Glomerular visceral epithelial cell (primary cell): ENCODE results near the gene CCDC187.

ENCODE experiments used
- DNase-seq: peaks from one replicate; pipeline ENCODE4 v3.0.0-alpha.2; 2016; ENCODE audit errors: extremely low spot score

The CCDC187 gene

DNA sequence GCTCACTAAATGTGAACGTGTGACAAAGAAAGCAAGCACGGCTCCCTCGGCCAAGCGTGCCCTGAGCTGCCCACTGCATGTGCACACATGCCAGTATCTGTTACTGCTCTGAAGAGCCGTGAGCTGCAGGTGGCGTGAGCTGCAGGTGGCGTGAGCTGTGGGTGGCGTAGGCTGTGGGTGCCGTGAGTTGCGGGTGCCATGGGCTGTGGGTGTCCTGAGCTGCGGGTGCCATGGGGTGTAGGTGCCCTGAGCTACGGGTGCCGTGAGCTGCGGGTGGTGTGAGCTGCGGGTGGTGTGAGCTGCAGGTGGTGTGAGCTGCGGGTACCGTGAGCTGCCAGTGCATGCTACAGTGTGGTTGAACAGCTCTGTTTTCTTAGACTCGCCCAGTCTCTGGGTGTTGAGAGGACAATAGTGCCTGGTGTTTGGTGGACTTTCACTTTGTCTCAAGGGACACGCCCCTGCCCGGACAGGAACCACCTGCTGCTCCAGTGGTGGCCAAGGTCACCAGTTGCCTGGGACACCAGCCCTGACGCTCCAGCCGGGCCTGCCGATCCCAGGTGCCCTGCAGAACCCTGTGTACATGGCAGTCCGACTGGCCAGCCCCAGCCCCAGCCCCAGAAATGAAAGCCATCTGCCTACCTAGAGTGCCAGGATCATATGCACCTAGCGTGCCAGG lies 6.7 kb downstream of the CCDC187 start:
- no peak for DNase-seq

DNA sequence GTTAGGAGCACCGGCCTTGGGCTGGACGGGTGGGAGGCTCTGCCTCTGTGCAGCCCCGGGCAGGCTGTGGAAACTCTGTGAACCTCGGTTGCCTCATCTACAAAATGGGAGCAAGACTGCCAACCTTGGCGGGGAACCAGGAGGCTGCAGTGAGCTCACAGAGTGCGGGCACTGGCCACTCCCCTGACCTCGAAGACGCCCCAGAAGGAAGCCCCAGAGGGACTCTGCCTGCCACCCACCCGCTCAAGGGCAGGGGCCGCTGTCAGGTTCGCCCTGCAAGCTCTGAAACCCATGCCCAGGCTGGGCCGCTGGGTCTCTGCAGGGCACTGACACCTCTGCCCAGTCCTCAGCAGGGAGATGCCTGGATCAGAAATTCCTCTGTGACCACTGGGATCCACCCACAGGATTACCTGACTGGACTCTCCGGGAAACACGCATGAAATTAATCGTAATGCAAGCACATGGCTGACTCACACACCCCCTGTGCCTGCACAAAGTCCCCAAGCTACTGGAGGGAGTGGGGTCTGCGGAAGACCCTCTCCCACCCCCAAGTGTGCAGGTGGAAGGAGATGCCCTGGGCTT lies 7.4 kb downstream of the CCDC187 start:
- DNase-seq: peak; percentile 16

DNA sequence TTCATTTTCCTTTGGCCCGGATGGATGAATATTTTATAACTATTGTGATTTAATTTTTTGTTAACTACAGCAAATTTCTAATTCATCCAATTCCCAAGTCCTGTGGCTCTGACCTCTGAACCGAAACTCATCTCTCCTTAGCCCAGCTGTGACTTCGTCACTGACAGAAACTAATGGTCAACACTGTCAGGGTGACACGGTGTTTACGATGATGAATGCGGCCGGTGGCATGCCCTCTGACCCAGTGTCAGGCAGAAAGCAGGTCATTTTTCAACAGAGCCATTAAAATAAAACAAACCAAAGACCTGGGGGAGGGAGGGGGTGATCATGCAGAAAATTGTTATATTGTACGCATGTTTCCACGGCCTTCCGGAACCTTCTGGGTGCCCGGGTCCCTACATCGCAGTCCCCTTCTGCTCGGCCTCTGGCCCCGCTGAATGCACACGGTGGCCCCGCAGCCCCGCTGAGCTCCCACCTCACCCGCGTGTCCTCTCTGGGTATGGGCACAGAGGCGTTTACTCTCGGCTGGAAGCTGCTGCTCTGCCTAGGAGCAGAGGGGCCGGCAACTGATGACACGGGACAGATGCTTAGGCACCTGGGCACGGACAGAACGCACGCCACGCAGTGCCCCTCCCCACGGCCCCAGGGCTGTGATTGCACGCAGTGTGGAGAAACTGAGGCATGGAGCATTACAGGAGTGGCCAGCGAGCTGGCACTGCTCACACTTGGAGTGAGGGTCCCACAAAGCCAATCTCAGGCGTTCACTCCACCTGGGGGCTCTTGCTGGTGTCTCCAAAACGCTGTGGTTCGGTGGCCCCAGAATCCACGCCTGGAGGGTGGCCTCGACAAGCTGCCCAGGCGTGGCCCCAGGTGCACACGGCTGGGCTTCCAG lies 8.1 kb downstream of the CCDC187 start:
- no peak for DNase-seq

DNA sequence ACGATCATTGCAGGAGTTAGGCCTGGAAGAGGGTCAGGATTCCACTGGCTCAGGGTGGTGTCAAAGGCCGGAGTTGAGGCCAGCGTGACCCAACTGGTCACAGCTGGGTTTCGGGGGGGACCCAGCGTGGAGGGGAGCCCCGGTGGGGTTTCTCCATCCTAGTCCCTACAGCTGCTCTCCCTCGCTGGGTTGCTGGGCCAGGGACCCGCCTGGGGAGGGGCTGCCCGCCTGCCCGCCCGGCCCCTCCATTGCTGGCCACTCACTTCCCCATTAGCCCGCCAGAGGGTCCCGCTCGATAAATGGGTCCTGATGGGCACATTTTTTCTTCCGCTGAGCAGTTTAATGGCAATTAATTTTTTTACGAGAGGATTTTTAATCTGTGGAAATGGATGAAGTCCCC lies 8.8 kb downstream of the CCDC187 start:
- DNase-seq: no peak

DNA sequence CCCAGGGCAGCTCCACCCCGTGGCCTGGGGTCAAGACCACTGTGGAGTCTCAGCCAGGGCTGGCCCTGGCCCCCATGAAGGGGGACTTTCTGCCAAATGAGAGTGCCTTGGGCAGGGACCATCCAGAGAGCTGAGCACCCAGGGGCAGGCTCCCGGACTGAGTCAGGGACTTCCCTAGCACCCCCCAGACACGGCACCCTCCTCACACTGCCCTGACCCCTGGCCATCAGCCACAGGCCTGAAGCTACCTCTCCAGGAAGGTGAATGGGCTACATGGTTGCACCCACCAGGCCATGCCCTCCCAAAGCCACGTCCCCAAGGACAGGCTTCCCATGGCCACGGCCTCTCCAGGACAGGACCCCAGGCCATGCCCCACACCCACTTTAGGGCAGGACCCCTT lies 9.5 kb downstream of the CCDC187 start:
- no peak for DNase-seq

DNA sequence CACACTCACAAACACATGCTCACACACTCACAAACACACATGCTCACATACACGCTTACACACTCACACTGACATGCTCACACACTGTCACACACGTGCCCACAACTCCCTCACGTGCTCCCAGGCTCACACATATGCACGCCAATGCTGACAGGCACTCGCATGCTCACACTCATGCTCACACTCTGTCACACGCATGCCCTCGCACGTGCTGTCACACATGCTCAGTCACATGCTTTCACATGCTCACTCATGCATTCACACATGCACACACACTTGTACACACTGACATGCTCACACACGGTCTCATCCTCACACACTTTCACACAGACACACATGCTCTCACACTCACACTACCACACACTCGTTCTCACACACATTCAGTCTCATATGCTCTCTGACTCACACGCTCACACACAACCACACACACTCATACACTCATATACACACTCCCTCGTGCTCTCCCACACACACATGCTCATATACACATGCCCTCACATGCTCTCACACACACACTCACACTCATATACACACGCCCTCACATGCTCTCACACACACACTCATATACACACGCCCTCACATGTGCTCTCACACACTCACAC lies 10.3 kb downstream of the CCDC187 start:
- DNase-seq: no peak

DNA sequence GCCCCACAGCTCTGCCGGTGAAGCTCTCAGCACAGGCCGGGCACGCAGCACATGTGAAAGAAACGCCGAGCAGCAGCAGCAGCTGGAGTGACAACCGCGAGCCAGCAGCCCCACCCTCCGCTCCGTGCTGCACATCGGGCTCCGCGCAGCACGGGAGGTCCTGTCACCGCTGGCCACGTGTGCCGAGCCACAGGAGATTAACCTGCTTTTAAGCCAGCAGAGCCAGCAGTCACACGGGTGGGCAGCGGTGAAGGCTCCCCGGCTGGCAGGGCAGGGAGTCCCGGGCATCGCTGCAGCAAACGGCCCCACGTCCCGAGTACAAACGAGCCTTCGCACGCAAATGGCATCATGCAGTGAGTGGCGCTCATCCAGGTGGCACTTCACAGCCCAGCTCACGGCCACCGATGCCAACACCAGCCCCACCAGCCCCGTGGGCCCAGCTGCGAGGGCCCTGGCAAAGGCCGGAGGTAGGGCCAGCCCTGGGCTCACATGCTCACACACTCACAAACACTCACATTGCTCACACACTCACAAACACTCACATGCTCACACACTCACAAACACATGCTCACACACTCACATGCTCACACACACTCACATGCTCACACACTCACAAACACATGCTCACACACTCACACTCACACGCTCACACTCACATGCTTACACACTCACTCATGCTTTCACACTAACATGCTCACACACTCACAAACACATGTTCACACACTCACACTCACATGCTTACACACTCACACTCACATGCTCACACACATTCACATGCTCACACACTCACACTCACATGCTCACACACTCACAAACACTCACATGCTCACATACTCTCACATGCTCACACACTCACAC lies 11.1 kb downstream of the CCDC187 start:
- DNase-seq: no peak

DNA sequence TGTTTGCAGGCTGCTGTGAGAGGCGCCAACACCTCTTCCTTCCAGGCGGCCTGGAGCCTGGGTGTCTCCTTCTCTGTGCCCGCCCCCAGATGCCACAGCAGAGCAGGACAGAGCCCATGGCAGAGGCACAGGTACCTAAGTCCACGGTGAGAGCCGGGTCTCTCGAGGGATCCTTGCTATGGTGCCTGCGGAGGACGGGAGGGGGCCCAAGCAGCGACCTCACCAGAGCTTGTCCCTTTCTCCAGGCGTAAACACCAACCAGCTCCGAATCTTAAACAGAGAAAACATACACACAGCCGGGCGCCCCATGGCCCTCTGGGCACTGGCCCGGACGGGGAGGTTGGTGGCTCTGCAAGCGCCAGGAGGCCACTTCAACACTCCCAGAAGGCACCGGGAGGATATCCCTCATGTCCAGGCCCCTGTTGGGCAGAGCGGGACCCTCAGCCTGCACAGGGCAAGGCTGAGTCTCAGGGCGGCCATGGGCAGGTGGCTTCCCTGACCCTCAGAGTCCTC lies 11.8 kb downstream of the CCDC187 start:
- DNase-seq: no peak

DNA sequence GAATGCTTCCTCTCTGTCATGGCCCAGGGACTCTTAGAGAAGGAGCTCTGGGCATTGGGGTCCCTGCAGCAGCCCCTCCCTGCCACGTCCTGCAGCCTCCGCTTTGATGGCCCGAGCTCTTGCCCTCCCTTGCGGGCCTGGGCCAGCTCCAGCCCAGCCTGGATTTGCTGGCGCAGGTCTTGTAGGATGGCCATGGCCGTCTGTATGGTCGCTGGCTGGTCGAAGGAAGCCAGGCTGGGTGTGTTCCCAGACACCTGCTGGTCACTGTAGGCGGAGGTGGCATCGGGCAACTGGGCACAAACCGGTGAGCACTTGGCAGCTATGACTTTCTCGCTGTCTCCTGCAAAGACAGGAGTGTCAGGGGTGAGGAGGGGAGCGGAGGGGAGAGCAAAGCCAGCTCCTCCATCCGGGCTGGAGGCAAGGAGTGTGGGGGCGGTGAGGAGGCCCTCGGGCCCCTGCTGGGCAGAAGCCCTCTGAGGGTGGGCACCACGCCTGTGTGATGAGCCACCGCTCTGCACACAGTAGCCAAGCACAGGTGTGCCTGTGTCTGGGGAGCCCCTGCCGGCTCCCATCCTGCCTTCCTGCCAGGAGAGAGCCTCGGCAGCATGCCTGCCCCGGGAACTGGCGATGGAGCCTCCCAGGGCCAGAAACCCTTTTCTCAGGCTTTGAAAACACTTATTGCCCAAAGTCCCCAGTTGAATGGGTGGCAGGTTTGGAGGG lies 12.4 kb downstream of the CCDC187 start:
- DNase-seq: no peak

DNA sequence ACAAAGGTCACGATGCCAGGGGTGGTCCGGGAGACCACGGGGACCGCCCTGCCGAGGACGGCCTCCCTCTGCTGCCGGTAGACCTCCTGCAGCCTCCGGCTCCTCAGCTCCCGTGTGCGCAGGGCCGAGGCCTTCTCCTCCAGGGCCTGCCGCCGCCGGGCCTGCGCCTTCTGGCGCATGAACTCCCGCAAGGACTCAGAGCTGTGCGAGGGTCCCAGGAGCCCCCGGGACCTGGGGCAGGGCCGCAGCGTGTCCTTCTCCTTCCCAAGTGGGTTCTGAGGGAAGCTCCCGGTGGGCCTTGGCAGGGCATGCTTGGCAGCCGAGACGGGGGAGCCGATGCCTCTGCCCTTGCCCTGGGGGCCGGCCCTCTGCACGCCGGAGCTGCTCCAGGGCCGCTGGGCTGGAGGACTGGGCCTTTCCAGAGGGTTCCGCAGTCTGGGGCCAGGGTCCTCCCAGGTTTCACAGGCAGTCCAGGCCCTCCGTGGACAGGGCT lies 13.3 kb downstream of the CCDC187 start:
- DNase-seq: no peak

DNA sequence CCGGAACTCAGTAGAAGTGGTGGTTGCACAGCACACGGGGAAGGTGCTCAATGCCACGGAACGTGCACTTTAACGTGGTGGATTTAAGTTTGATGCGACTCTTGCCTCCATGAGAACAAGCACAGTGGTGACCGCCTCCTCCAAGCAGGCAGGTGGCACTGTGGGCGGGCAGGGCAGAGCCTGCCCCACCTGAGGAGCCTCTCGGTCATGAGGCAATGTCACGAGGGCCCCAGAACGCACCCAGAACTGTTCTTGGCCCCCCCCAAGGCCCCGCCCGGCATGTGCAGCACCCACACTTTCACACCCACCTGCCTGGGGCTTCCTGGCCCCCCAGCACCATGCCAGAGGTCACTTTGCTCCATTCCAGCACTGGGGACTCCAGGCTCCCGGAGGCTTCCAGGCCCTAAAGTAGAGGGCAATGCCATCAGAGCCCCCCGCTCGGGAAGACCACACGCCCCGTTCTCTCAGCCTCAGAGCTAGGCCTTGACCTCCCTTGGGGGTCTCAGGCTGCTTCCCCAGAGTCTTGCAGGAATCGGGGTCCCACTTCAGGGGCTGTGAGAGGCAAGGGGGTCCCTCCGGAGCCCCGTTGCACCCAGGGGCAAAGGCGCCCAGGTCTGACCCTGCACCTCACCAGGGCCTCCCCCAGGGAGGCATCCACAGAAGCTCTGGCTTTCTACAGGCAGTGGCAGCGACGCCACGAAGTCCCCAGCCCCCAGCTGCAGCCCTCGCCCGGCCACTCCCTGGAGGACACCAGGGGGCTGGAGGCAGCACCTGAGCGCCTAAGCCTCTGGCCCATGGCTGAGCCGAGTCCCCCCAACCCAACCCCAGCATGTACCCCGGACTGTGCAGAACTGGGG lies 14.0 kb downstream of the CCDC187 start:
- DNase-seq: no peak

DNA sequence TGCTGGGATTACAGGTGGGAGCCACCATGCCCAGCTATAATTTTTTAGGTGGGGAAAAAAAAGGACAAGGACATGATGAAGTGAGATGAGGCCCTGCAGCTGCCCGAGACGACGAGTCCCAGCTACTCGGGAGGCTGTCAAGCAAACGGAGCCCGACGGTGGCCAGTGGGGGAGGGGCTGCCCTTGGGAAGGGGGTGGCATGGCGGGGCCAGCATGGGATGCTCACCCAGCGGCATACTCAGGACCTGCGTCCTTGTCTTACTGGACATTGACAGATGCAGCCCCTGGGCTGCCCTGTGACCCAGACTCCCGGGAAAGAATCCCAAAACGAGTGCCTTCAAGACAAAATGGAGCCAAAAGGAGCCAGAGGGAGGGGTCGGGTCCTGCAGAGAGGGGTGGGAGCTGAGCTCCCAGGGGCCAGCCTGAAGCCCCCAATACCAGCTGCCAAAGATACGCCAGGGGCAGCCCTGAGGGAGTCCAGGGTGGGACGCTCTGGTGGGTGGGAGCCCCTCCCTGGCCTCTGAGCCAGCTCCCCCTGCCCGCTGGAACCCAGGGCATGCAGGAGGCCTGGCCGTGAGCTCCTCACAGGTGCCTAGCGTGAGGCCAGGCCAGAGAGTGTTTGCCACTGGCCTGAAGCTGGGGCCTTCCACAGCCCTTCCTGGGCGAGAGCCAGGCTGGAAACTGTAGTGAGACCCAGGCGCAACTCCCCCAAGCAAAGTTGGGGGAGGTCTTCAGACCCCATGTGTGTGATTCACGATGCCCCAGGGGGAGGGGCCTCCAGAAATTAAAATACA lies 15.7 kb downstream of the CCDC187 start:
- DNase-seq: no peak

DNA sequence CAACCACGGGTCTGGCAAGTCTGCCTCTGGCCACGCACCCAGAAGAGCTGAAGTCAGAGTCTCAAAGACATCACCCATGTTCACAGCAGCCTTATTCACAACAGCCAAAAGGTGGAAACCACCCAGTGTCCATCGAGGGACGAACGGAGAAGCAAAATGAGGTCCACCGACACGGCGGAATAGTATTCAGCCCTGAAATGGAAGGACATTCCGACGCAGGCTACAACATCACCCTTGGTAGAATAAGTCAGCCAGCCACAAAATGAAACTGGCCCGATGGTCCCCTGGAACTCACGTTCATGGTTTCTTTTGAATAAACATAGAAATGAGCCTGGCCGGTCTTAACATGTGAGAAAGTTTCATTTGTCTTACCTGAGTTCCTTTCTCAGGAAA lies 16.9 kb downstream of the CCDC187 start:
- DNase-seq: no peak

DNA sequence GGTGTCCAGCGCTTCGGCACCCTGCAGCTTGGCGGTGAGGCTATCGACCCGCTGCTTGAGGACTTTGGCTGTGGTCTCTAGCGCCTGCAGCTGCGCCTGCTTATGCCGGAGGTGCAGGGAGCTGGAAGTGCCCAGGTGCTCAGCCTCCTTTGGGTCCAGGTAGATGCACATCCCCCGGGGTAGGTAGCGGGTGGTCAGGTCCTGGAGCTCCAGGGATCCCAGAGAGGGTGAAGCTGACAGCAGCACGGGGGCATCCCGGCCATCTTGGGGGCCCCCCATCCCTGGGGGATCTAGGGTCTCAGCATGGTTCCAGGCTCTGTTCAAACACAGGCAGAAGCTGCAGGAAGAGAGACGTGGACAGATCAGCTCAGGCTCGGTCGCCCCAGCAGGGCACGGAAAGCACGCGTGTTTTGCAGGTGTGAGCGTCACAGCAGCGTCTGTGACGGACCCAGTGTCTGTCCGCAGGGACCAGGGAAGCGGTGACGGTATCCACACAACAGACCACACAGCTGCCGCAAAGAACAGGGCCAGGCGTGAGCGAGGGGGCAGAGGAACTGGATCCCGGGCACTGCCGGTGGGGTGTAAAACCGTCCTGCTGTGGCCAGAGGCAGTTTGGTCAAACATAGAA lies 17.4 kb downstream of the CCDC187 start:
- no peak for DNase-seq

DNA sequence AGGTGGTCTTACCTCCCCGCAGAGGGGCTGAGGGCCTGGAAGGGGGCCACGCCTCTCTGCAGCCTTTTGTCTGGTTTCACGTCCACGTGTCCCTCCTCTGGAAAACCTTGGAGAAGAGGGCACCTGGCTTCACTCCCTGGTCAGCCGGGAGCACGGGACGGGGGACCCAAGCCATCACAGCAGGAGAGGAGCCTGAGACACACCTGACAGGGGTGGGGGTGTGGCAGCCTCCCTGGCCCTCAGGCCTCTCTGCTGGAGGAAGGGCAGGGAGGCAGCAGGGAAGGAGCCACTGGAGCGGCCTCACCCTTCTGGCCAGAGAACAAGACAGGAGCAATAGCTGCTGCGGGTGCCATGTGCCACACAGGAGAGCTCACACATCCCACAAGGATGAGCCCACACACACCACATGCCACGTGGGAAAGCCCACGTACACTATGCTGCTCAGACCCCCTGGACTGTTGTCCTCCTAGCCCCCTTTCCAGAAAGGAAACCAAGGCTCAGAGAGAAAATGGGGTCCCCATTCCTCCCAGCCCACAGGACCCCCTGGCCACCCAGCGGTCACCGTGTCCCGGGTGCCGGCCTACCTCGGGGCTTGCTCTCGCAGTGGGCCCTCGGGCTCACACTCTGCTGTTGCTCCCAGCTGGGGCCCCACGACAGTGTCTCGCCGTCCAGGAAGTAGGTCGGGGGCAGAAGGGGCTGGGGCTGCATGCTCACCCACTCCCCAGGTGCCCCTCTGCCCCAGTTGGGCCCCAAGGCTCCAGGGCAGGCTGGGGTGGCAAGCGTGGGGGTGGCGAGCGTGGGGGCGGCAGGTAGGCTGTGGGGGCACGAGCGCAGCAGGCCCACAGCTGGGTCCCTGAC lies 18.2 kb downstream of the CCDC187 start:
- DNase-seq: no peak

DNA sequence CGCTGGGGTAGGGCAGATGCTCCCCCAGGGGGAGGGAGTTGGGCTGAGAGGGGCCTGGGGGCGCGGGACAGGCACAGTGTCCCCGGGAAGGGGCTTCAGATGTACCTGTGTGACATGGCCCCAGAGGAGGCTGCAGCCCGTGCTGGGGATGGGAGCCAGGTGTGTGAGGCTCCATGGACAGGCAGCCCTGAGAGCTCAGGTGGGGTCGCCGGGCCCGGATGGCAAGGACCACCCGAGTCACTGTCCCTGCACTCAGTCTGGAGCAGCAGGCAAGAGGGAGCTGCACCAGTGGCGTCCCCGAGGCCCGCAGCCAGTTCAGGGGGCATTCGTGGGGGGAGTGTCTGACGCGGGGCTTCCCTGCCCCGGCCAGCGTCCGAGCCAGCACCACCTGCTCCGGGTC lies 18.9 kb downstream of the CCDC187 start:
- no peak for DNase-seq

DNA sequence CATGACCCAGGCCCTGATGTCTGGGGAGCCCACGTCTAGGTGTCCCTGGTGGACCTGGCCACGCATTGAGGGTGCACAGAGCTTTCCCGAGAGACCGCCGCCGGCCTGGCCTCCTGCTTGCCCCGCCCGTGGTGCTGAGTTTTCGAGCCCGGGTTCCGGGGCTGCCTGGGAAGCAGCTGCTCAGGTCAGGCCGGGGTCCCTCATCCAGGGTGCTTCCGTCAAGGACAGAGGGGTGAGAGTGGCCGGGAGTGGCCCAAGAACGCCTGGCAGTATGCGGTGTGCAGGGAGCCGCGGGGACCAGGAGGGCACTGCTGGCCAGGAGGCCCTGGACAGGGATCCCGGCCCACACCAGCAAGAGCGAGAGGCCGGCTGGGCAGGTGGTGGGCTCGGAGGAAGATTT lies 19.6 kb downstream of the CCDC187 start:
- DNase-seq: no peak
